ENCODE measurements around the gene MYO18B.
A peak's percentile ranks its signal among the peaks of the same experiment; 100 is the strongest.

MYO18B gene

DNA sequence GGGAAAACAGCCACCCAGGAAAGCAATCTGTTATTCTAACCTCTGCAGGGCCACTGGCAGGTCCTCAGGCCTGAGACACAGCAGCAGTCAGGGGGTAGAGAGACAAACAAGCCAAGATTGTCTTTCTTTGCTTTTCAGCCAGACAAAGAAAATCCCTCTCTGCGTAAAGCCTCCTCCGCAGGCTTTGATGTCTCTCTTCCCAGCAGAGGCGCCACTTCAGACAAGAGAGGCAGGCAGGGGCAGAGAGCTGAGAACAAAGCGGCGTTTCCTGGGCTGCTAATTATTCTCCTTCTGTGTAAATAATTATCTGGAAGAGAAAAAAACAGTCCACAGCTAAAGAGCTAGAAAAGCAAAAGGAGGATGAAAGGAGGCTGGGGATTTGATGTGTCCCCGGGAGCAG, 324.5 kb downstream of the MYO18B start:
- TF ChIP-seq TEAD4 (IDR thresholded peaks at IDR 0.05) (no peak), FOXM1 (IDR thresholded peaks at IDR 0.05; ENCODE audit: borderline replicate concordance, low read depth) (no peak), YY1 (IDR thresholded peaks at IDR 0.05; ENCODE audit: low read depth) (no peak), NFIC (IDR thresholded peaks at IDR 0.05) (no peak), ZBTB7A (IDR thresholded peaks at IDR 0.05; ENCODE audit: low read depth) (no peak), TCF12 (IDR thresholded peaks at IDR 0.05; ENCODE audit: low read depth) (no peak), TAF1 (IDR thresholded peaks at IDR 0.05; ENCODE audit: low read depth) (no peak), EP300 (IDR thresholded peaks at IDR 0.05; ENCODE audit: borderline replicate concordance) (no peak), RAD21 (IDR thresholded peaks at IDR 0.05; ENCODE audit: low read depth) (no peak)
- TF ChIP-seq, protein P1, sequence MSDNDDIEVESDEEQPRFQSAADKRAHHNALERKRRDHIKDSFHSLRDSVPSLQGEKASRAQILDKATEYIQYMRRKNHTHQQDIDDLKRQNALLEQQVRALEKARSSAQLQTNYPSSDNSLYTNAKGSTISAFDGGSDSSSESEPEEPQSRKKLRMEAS (IDR thresholded peaks at IDR 0.05), result no peak
- TF ChIP-seq, protein P2, sequence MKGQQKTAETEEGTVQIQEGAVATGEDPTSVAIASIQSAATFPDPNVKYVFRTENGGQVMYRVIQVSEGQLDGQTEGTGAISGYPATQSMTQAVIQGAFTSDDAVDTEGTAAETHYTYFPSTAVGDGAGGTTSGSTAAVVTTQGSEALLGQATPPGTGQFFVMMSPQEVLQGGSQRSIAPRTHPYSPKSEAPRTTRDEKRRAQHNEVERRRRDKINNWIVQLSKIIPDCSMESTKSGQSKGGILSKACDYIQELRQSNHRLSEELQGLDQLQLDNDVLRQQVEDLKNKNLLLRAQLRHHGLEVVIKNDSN (IDR thresholded peaks at IDR 0.05), result no peak
- TF ChIP-seq, protein P3, sequence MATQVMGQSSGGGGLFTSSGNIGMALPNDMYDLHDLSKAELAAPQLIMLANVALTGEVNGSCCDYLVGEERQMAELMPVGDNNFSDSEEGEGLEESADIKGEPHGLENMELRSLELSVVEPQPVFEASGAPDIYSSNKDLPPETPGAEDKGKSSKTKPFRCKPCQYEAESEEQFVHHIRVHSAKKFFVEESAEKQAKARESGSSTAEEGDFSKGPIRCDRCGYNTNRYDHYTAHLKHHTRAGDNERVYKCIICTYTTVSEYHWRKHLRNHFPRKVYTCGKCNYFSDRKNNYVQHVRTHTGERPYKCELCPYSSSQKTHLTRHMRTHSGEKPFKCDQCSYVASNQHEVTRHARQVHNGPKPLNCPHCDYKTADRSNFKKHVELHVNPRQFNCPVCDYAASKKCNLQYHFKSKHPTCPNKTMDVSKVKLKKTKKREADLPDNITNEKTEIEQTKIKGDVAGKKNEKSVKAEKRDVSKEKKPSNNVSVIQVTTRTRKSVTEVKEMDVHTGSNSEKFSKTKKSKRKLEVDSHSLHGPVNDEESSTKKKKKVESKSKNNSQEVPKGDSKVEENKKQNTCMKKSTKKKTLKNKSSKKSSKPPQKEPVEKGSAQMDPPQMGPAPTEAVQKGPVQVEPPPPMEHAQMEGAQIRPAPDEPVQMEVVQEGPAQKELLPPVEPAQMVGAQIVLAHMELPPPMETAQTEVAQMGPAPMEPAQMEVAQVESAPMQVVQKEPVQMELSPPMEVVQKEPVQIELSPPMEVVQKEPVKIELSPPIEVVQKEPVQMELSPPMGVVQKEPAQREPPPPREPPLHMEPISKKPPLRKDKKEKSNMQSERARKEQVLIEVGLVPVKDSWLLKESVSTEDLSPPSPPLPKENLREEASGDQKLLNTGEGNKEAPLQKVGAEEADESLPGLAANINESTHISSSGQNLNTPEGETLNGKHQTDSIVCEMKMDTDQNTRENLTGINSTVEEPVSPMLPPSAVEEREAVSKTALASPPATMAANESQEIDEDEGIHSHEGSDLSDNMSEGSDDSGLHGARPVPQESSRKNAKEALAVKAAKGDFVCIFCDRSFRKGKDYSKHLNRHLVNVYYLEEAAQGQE (IDR thresholded peaks at IDR 0.05; ENCODE audit: low read depth), result no peak

DNA sequence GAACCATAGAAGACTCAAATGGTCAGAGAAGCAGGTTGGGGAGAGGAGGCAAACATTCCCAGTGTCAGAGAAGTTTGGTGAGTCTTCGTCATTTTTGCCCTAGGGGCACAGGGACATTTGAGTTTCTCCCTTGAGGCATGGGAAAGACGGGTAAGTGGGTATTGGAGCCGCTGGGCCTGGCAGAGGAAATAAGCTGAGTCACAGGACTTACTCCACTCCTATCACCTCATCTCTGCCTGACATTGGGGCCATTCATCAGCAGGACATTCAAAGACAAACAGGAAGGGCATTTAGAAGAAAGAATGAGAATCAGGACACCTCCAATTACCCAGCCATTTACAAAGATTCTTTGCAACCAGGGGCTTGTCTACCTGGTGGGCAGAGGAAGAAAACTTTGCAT, 326.6 kb downstream of the MYO18B start:
- TF ChIP-seq, protein P2 (IDR thresholded peaks at IDR 0.05), result no peak
- TF ChIP-seq TAF1 (IDR thresholded peaks at IDR 0.05; ENCODE audit: low read depth) (no peak), EP300 (IDR thresholded peaks at IDR 0.05; ENCODE audit: borderline replicate concordance) (no peak), TEAD4 (IDR thresholded peaks at IDR 0.05) (no peak), EGR1 (IDR thresholded peaks at IDR 0.05) (no peak), RAD21 (IDR thresholded peaks at IDR 0.05; ENCODE audit: low read depth) (no peak), ZBTB7A (IDR thresholded peaks at IDR 0.05; ENCODE audit: low read depth) (no peak), FOXM1 (IDR thresholded peaks at IDR 0.05; ENCODE audit: borderline replicate concordance, low read depth) (no peak), CEBPB (IDR thresholded peaks at IDR 0.05) (no peak), TCF12 (IDR thresholded peaks at IDR 0.05; ENCODE audit: low read depth) (no peak), YY1 (IDR thresholded peaks at IDR 0.05; ENCODE audit: low read depth) (no peak)

- TF ChIP-seq TCF12 (IDR thresholded peaks at IDR 0.05; ENCODE audit: low read depth) (no peak), EGR1 (IDR thresholded peaks at IDR 0.05) (no peak)
These were observed 330.6 kb downstream of the MYO18B start for GRCh38 chr22:26072621-26073020.

- TF ChIP-seq YY1 (IDR thresholded peaks at IDR 0.05; ENCODE audit: low read depth) (no peak), ZBTB7A (IDR thresholded peaks at IDR 0.05; ENCODE audit: low read depth) (no peak), NFIC (IDR thresholded peaks at IDR 0.05) (no peak), TAF1 (IDR thresholded peaks at IDR 0.05; ENCODE audit: low read depth) (no peak), RAD21 (IDR thresholded peaks at IDR 0.05; ENCODE audit: low read depth) (no peak), CREB1 (IDR thresholded peaks at IDR 0.05; ENCODE audit: low read depth) (no peak), EP300 (IDR thresholded peaks at IDR 0.05; ENCODE audit: borderline replicate concordance) (no peak), CEBPB (IDR thresholded peaks at IDR 0.05) (no peak), TEAD4 (IDR thresholded peaks at IDR 0.05) (no peak), TCF12 (IDR thresholded peaks at IDR 0.05; ENCODE audit: low read depth) (no peak), EGR1 (IDR thresholded peaks at IDR 0.05) (no peak), FOXM1 (IDR thresholded peaks at IDR 0.05; ENCODE audit: borderline replicate concordance, low read depth) (no peak)
- TF ChIP-seq, protein P3 (IDR thresholded peaks at IDR 0.05; ENCODE audit: low read depth), result no peak
- TF ChIP-seq, protein P1 (IDR thresholded peaks at IDR 0.05), result no peak
- TF ChIP-seq, protein P2 (IDR thresholded peaks at IDR 0.05), result no peak
These were observed 333.3 kb downstream of the MYO18B start for GRCh38 chr22:26075251-26075650.

GRCh38 chr22:26079009-26079408, 337.0 kb downstream of the MYO18B start:
- TF ChIP-seq CREB1 (IDR thresholded peaks at IDR 0.05; ENCODE audit: low read depth) (no peak), CEBPB (IDR thresholded peaks at IDR 0.05) (no peak), NFIC (IDR thresholded peaks at IDR 0.05) (no peak), EP300 (IDR thresholded peaks at IDR 0.05; ENCODE audit: borderline replicate concordance) (no peak), EGR1 (IDR thresholded peaks at IDR 0.05) (no peak)
- TF ChIP-seq, protein P3 (IDR thresholded peaks at IDR 0.05; ENCODE audit: low read depth), result peak; percentile 84
- TF ChIP-seq, protein P1 (IDR thresholded peaks at IDR 0.05), result no peak
- TF ChIP-seq, protein P2 (IDR thresholded peaks at IDR 0.05), result no peak
